Left lung (tissue), 10 donors: ENCODE measurements around the gene RCAN3. TPM values are rescaled to one million over a fixed set of nuclear protein-coding genes. Genes with fewer than 3 reads are reported as not detected.

ENCODE experiments used
- ATAC-seq: fragments of 200-7000 bp; cut with Tn5 transposase; one replicate; pipeline ENCODE4 v1.9.1; 2020; ENCODE audit warnings: moderate library complexity
- DNase-seq, 4 donors: peaks; one replicate each; pipeline ENCODE4 v3.0.0-alpha.2; 2013 to 2020
- H3K27ac ChIP-seq, 2 donors: fragments of 200-600 bp; sonication (generic) in 1 of 2; one replicate each; pipeline versions ENCODE4 v1.5.0 to v1.8.0; 2020 to 2021
- H3K27me3 ChIP-seq, 2 donors: fragments of 200-600 bp; sonication (generic) in 1 of 2; one replicate each; pipeline versions ENCODE4 v1.5.0 to v1.8.0; 2020 to 2021
- H3K36me3 ChIP-seq, 2 donors: fragments of 200-600 bp; sonication (generic) in 1 of 2; one replicate each; pipeline versions ENCODE4 v1.5.0 to v1.8.0; 2020 to 2021
- H3K4me1 ChIP-seq, 2 donors: fragments of 200-600 bp; one replicate each; pipeline ENCODE4 v1.8.0; 2021
- H3K4me3 ChIP-seq, 2 donors: fragments of 200-600 bp; sonication (generic) in 1 of 2; one replicate each; pipeline versions ENCODE4 v1.5.0 to v1.8.0; 2020 to 2021; ENCODE audit warnings: mild to moderate bottlenecking in 1 of 2
- H3K9me3 ChIP-seq, 2 donors: fragments of 200-600 bp; sonication (generic) in 1 of 2; one replicate each; pipeline versions ENCODE4 v1.5.0 to v1.8.0; 2020 to 2021
- CTCF ChIP-seq, 2 donors: fragments of 200-600 bp; sonication (generic) in 1 of 2; IDR thresholded peaks; one replicate each; pipeline versions ENCODE4 v1.5.0 to v1.8.0; 2021; ENCODE audit warnings: antibody characterized with exemption in 2 of 2
- intact Hi-C, 2 donors: fragments of 100-400 bp; cut with DNase I; formaldehyde crosslinking; loops; one replicate each; pipeline versions ENCODE4 v1.11.2 to v1.14.2; 2022
- polyA plus RNA-seq, 6 donors: library from polyadenylated mRNA; unstranded; fragments of 120-200 nt; gene quantifications; one replicate each; pipeline ENCODE4 v1.2.1, GENCODE V29; 2013; ENCODE audit not compliant: insufficient read length in 6 of 6
- total RNA-seq, 2 donors: library from RNA; stranded (reverse); fragmentation: NEBNext Ultra II Directional; extraction: Animal tissue kit (Norgen Biotek cat#: 25700); gene quantifications; one replicate each; pipeline ENCODE4 v1.2.1, GENCODE V29; 2021
- donor health status: DM: no; HTN: yes; CAD: no.
- donor health status: DM: no; HTN: no; CAD: no.

Gene RCAN3
- total and polyA plus RNA-seq, 8 donors = 8.1 to 15.1 (median 10.9) TPM

- Histone ChIP-seq H3K27me3 (peaks cover 0 to 14% of the 10 kb centered on the region in 2 donors), H3K27ac (no peak overlapping the region), H3K4me3 (no peak overlapping the region), H3K9me3 (no peaks in the 10 kb centered on the region), H3K36me3 (no peaks in the 10 kb centered on the region), H3K4me1 (no peaks in the 10 kb centered on the region)
- DNase-seq = no peak
- ATAC-seq = no peak
- intact Hi-C loops = no loop called here
- TF ChIP-seq CTCF (IDR thresholded peaks at IDR 0.05) = no peak
Observed at GRCh38 chr1:24589200-24589599, 86.6 kb downstream of the RCAN3 start.

Other genes starting within 250 kb of the RCAN3 start
- gene GRHL3, start 183.5 kb upstream of the RCAN3 start, total RNA-seq = 1 to 10 TPM in 1 of 2 donors, not detected in 1; 1.6 TPM
- gene GRHL3, start 183.5 kb upstream of the RCAN3 start, polyA plus RNA-seq = under 1 TPM; 0.20 to 0.38 (median 0.30) TPM
- 1 to 10 TPM; 8.7 to 9.1 TPM for gene STPG1, start 89.1 kb upstream of the RCAN3 start, total RNA-seq
- 10 to 100 TPM in 1 of 6 donors, 1 to 10 TPM in 5; 7.8 to 11.1 (median 9.2) TPM for gene STPG1, start 89.1 kb upstream of the RCAN3 start, polyA plus RNA-seq
- 10 to 100 TPM; 36.2 to 41.1 TPM for gene NIPAL3, start 87.0 kb upstream of the RCAN3 start, total RNA-seq
- 10 to 100 TPM; 13.8 to 16.0 (median 14.4) TPM for gene NIPAL3, start 87.0 kb upstream of the RCAN3 start, polyA plus RNA-seq
- gene NCMAP, start 53.3 kb downstream of the RCAN3 start, total RNA-seq = 1 to 10 TPM; 5.4 to 7.8 TPM
- 1 to 10 TPM; 3.0 to 6.2 (median 4.9) TPM for gene NCMAP, start 53.3 kb downstream of the RCAN3 start, polyA plus RNA-seq
- gene SRRM1, start 140.5 kb downstream of the RCAN3 start, total RNA-seq = 100 to 1,000 TPM in 1 of 2 donors, 10 to 100 TPM in 1; 86.4 to 120 TPM
- 100 to 1,000 TPM; 170 to 213 (median 187) TPM for gene SRRM1, start 140.5 kb downstream of the RCAN3 start, polyA plus RNA-seq
- 100 to 1,000 TPM; 158 to 197 TPM for gene CLIC4, start 242.6 kb downstream of the RCAN3 start, total RNA-seq
- gene CLIC4, start 242.6 kb downstream of the RCAN3 start, polyA plus RNA-seq = 100 to 1,000 TPM; 209 to 257 (median 233) TPM